Lower leg skin (tissue), 3 donors: ENCODE measurements around the gene TMCC1.

Experiments
- CTCF ChIP-seq, 3 donors: fragments of 450-650 bp; IDR thresholded peaks; one replicate each; pipeline ENCODE4 v1.5.1; 2016; ENCODE audit warnings: antibody characterized with exemption in 3 of 3, mild to moderate bottlenecking in 3 of 3, moderate library complexity in 2 of 3
- POLR2A ChIP-seq, 2 donors: fragments of 450-650 bp; IDR thresholded peaks; one replicate each; pipeline ENCODE4 v1.6.1; 2016 to 2017; ENCODE audit warnings: antibody characterized with exemption in 2 of 2, mild to moderate bottlenecking in 1 of 2, moderate library complexity in 1 of 2

- TF ChIP-seq CTCF (IDR thresholded peaks at IDR 0.05) (no peak), POLR2A (IDR thresholded peaks at IDR 0.05) (no peak)
Measured at GRCh38 chr3:129620828-129621559, 272.5 kb downstream of the TMCC1 start.
